Heart right ventricle (tissue), 16 donors: ENCODE results near the gene SIGLEC5. TPM values are rescaled to one million over a fixed set of nuclear protein-coding genes. Genes with fewer than 3 reads are reported as not detected.
A peak's percentile ranks its signal among the peaks of the same experiment; 100 is the strongest.

Experiments
- ATAC-seq, 8 donors: fragments of 200-7000 bp; cut with Tn5 transposase; one replicate each; pipeline ENCODE4 v1.9.1; 2020; ENCODE audit warnings: mild to moderate bottlenecking in 8 of 8, moderate library complexity in 8 of 8, moderate number of reproducible peaks in 1 of 8
- DNase-seq, 2 donors: peaks; one replicate each; pipeline ENCODE4 v3.0.0-alpha.2; 2020
- H3K27ac ChIP-seq, 10 donors: fragments of 200-600 bp; sonication (generic) in 2 of 10; one replicate each; pipeline versions ENCODE4 v1.5.0 to v1.8.0; 2020 to 2022; ENCODE audit warnings: mild to moderate bottlenecking in 3 of 10
- H3K27me3 ChIP-seq, 7 donors: fragments of 200-600 bp; one replicate each; pipeline ENCODE4 v1.8.0; 2021 to 2022; ENCODE audit warnings: mild to moderate bottlenecking in 2 of 7
- H3K36me3 ChIP-seq, 9 donors: fragments of 200-600 bp; sonication (generic) in 1 of 9; one replicate each; pipeline versions ENCODE4 v1.5.0 to v1.8.0; 2020 to 2022; ENCODE audit warnings: mild to moderate bottlenecking in 2 of 9
- H3K4me1 ChIP-seq, 9 donors: fragments of 200-600 bp; sonication (generic) in 1 of 9; one replicate each; pipeline versions ENCODE4 v1.5.0 to v1.8.0; 2020 to 2022; ENCODE audit warnings: mild to moderate bottlenecking in 4 of 9
- H3K4me3 ChIP-seq, 10 donors: fragments of 200-600 bp; sonication (generic) in 2 of 10; one replicate each; pipeline versions ENCODE4 v1.5.0 to v1.8.0; 2020 to 2022; ENCODE audit warnings: mild to moderate bottlenecking in 7 of 10, moderate library complexity in 2 of 10
- H3K9me3 ChIP-seq, 11 donors: fragments of 200-600 bp in 10 of 11; sonication (generic) in 2 of 11; one replicate each; pipeline versions ENCODE4 v1.5.0 to v1.8.0; 2013 to 2022; ENCODE audit warnings: mild to moderate bottlenecking in 2 of 11, control low read depth in 1 of 11, moderate library complexity in 1 of 11
- WGBS, 2 donors: extraction: QIAGEN DNeasy Blood & Tissue Kit; methylation state at CpG; one replicate each; pipeline ENCODE4 v1.1.7; 2013; ENCODE audit warnings: inconsistent platforms in 1 of 2; 5-methylcytosine and 5-hydroxymethylcytosine counted together
- intact Hi-C, 10 donors: fragments of 100-400 bp; cut with DNase I; formaldehyde crosslinking; loops; one replicate each; pipeline versions ENCODE4 v1.11.1 to v1.14.2; 2022
- polyA plus RNA-seq, 2 donors: library from polyadenylated mRNA; stranded (reverse); fragments of 200-250 nt; gene quantifications; one replicate each; pipeline ENCODE4 v1.2.3, GENCODE V29; 2013
- total RNA-seq, 10 donors: library from RNA; stranded (reverse); fragmentation: NEBNext Ultra II Directional in 3 of 10; extraction: Animal tissue kit (Norgen Biotek cat#: 25700) in 3 of 10; gene quantifications; one replicate each; pipeline versions ENCODE4 v1.2.1 to v1.2.4, GENCODE V29; 2021 to 2023
- TF ChIP-seq, protein P1 (sequence below), 9 donors: fragments of 200-600 bp; sonication (generic) in 2 of 9; IDR thresholded peaks; one replicate each; pipeline versions ENCODE4 v1.5.0 to v1.8.0; 2021 to 2022; ENCODE audit warnings: antibody characterized with exemption in 9 of 9, mild to moderate bottlenecking in 5 of 9, moderate library complexity in 1 of 9
- donor health status: Arrhythmogenic right ventricular cardiomyopathy.
- donor health status: ischemic (EF 13 %, LVEDD 7.1; RV severe dilation, severe dysfunction).
- donor health status: healthy with polysubstance abuse.
- donor health status: DM: no; HTN: yes; CAD: no.
- donor health status: DM: no; HTN: no; CAD: no.
- donor health status: ischemic (EF 25% LVEDD 6.9; RV normal size, moderate dysfunction).
- donor health status: ischemic (EF 25% LVEDD 5.7; RV mildly dilated, moderate dysfunction).
- donor health status: healthy.
- donor health status: DM: yes; HTN: yes; CAD: no.
- donor health status: Ischemic cardiomyopathy.
- donor health status: ischemic (EF 35%, LVEDD 5.7; RV mildly dilated, moderate dysfunction).
- donor health status: nonischemic (EF 11% LVEDD 7.7; RV severe dilation, severe dysfunction).
- donor health status: DM: yes; HTN: yes; CAD: no.
- donor health status: PGD.
- donor health status: ischemic (EF 29% LVEDD 5.4; RV normal size, mild dysfunction).
- donor health status: nonischemic (EF 23%, LVEDD 6.1; RV moderate dilation, normal function).

SIGLEC5 gene
- total and polyA plus RNA-seq, 12 donors: 0.01 to 1.2 (median 0.34) TPM; not detected in 4

DNA sequence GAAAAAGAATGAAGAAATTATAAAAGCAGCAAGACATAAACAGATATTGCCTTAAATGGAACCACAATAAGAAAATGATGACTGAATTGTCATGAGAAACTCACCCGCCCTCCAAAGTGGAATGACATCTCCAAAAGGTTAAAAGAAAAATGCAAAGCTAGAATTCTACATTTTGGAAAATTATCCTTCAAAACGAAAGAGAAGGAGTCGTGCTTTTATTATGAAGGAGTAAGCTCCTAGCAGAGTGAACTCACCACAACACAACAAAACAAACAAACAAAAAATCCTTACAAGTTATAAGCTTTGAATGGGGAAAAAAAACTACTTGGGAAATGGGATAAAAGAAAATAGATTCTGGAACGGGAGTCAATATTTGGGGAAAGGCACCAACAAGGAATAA is 9.7 kb upstream of the SIGLEC5 start:
- Histone ChIP-seq H3K9me3 (peaks cover 0 to 4% (median 0%) of the 10 kb centered on the region in 11 donors), H3K36me3 (peaks cover 0 to 9% (median 0%) of the 10 kb centered on the region in 9 donors), H3K27ac (no peak overlapping the region), H3K4me3 (no peak overlapping the region), H3K4me1 (peaks cover 0 to 18% (median 0%) of the 10 kb centered on the region in 9 donors), H3K27me3 (peaks cover 0 to 12% (median 0%) of the 10 kb centered on the region in 7 donors)
- ATAC-seq: no peak
- intact Hi-C loops: no loop called here
- no peak for DNase-seq
- TF ChIP-seq, protein P1, sequence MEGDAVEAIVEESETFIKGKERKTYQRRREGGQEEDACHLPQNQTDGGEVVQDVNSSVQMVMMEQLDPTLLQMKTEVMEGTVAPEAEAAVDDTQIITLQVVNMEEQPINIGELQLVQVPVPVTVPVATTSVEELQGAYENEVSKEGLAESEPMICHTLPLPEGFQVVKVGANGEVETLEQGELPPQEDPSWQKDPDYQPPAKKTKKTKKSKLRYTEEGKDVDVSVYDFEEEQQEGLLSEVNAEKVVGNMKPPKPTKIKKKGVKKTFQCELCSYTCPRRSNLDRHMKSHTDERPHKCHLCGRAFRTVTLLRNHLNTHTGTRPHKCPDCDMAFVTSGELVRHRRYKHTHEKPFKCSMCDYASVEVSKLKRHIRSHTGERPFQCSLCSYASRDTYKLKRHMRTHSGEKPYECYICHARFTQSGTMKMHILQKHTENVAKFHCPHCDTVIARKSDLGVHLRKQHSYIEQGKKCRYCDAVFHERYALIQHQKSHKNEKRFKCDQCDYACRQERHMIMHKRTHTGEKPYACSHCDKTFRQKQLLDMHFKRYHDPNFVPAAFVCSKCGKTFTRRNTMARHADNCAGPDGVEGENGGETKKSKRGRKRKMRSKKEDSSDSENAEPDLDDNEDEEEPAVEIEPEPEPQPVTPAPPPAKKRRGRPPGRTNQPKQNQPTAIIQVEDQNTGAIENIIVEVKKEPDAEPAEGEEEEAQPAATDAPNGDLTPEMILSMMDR (IDR thresholded peaks at IDR 0.05): no peak
- WGBS, 2 donors: 61 to 67% methylated on average over 4 of the region's 4 CpGs

DNA sequence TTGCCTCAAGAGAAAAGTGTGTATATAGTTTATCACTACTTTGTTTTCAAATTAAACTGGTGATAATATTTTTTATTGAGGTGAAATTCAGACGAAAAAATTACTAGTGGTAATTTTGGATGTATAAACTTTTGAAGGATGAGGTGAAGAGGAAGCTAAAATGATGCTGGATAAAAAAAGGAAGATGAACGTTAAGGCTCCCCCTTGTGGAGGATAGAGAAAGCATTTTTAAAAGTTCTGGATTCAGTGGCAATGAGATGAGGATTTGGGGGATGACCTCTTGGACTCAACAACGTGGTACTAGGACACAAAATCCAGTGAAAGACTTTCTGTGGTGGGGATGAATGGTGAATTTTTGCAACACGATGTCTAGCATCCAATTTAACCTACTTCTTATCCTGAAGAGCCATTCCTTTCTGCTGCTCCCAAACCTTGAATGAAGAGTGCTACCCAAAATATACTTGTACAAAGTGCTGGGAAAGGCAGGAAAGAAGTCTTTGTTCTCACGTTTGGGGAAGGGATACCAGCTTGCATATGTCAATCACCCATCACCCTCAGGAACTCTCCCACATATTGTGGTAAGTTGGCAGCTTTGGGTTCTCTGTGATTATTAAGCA is 7.3 kb upstream of the SIGLEC5 start:
- Histone ChIP-seq H3K4me3 (no peak overlapping the region), H3K27ac (no peak overlapping the region), H3K36me3 (no peaks in the 10 kb centered on the region), H3K9me3 (peaks cover 0 to 4% (median 0%) of the 10 kb centered on the region in 11 donors), H3K4me1 (peaks cover 0 to 11% (median 0%) of the 10 kb centered on the region in 9 donors), H3K27me3 (peaks cover 0 to 12% (median 0%) of the 10 kb centered on the region in 7 donors)
- intact Hi-C loops: no loop called here
- WGBS, 2 donors: 17 to 20% methylated on average over 5 of the region's 5 CpGs
- ATAC-seq: no peak
- TF ChIP-seq, protein P1 (IDR thresholded peaks at IDR 0.05): peak in 6 of 9 donors; percentile 20 to 62 (median 32)
- no peak for DNase-seq

DNA sequence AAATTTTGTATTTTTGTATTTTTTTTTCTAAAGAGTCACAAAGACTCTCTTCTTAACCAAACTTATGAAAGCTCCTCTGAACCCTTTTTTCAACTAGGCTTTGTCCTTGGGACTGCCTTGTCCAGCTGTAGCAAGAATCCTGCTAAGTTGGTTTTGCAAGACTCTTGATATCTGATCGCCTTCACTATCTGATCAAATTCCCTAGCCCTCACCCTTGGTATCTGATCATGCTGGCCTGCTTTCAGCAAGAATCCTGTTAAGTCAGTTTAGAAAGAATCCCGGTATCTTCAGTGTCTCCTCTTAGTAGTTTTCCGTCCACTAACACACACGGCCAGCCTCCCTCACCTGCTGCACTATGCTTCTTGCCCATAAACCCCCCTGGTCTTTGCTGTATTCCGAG is 1.9 kb upstream of the SIGLEC5 start:
- H3K4me3 ChIP-seq: no peak overlapping the region
- H3K36me3 ChIP-seq: no peaks in the 10 kb centered on the region
- TF ChIP-seq, protein P1 (IDR thresholded peaks at IDR 0.05): no peak
- H3K27me3 ChIP-seq: peaks cover 0 to 12% (median 5%) of the 10 kb centered on the region in 7 donors
- H3K27ac ChIP-seq: no peak overlapping the region
- H3K4me1 ChIP-seq: no peaks in the 10 kb centered on the region
- 72 to 83% methylated on average over 5 of the region's 5 CpGs for WGBS, 2 donors
- H3K9me3 ChIP-seq: peaks cover 0 to 3% (median 0%) of the 10 kb centered on the region in 11 donors
- ATAC-seq (no peak), DNase-seq (no peak)
- intact Hi-C loops: no loop called here

DNA sequence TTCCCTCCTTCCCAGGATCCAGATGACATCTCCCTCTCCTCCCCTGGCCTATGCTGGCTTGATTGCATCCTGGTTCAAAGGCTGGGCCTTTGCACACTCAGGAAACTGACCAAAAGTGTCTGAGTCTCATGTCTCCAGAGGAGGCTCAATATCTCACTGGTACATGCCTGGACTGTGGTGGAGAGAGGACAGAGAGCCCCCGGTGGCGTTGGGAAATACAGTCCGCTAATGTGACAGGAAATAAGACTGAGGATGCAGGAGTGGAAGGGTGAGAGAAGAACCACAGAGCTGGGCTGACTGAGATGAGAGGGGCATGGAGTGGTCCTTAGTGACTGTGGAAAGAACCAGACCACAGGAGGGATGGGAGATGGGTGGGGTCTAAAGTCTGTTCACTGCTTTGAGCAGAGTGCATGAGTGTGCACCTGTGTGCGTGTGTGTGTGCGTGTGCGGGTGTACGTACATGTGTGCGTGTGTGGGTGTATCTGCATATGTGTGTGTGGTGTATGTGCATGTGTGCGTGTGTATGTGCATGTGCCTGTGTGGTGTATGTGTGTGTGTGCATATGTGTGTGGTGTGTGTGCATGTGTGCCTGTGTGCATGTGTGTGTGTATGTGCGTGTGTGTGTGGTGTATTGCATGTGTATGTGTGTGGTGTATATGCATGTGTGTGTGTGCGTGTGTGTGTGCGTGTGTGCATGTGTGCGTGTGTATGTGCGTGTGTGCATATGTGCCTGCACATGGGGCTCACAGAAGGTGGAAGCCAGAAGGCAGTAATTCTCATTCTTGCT is 1.9 kb downstream of the SIGLEC5 start:
- no peak overlapping the region for H3K27ac ChIP-seq
- peaks cover 0 to 5% (median 0%) of the 10 kb centered on the region in 9 donors for H3K36me3 ChIP-seq
- ATAC-seq: no peak
- TF ChIP-seq, protein P1 (IDR thresholded peaks at IDR 0.05): no peak
- no peak for DNase-seq
- intact Hi-C loops: no loop called here
- H3K9me3 ChIP-seq: no peaks in the 10 kb centered on the region
- 79 to 82% methylated on average over 14 of the region's 14 CpGs for WGBS, 2 donors
- H3K4me1 ChIP-seq: no peaks in the 10 kb centered on the region
- H3K4me3 ChIP-seq: peak overlapping the region in 1 of 10 donors; percentile 12
- H3K27me3 ChIP-seq: peaks cover 0 to 23% (median 11%) of the 10 kb centered on the region in 7 donors
